ENCODE measurements around the gene HIRA.

DNA sequence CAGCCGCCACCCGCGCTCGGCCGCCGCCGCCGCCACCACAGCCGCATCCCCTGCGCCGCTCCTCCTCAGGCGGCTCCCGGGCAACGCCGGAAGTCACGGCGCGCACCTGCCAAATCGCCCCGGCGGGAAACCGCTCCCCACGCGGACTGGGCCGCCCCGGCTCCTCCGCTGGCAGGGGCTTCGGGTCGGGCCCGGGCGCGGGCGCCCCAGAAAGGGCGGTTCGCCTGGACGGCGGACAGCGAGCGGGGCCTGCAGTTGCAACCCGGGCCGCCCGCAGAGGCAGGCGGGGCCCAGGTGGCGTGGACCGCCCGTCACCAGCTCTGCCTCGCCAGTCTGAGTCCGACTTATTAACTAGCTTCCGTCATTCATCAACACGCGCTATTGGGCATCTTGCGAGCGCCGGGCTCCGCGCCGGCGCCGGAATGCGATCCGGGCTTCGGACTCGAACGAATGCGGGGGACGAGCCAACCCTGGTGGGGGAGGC is at the start of gene HIRA:
- TF ChIP-seq, protein P1, sequence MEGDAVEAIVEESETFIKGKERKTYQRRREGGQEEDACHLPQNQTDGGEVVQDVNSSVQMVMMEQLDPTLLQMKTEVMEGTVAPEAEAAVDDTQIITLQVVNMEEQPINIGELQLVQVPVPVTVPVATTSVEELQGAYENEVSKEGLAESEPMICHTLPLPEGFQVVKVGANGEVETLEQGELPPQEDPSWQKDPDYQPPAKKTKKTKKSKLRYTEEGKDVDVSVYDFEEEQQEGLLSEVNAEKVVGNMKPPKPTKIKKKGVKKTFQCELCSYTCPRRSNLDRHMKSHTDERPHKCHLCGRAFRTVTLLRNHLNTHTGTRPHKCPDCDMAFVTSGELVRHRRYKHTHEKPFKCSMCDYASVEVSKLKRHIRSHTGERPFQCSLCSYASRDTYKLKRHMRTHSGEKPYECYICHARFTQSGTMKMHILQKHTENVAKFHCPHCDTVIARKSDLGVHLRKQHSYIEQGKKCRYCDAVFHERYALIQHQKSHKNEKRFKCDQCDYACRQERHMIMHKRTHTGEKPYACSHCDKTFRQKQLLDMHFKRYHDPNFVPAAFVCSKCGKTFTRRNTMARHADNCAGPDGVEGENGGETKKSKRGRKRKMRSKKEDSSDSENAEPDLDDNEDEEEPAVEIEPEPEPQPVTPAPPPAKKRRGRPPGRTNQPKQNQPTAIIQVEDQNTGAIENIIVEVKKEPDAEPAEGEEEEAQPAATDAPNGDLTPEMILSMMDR (IDR thresholded peaks at IDR 0.05; ENCODE audit: low read depth, low read length, poor library complexity, severe bottlenecking): no peak
- TF ChIP-seq EZH2phosphoT487 (IDR thresholded peaks at IDR 0.05; ENCODE audit: borderline replicate concordance, low read length): no peak

Measured in DOHH2 (cell line).